HG03378 (cell line): ENCODE measurements around the gene ENTPD3.

Experiments used
- ATAC-seq: cut with Tn5 transposase; IDR thresholded peaks from one replicate; pipeline ENCODE4 v1.9.1; 2021; ENCODE audit warnings: mild to moderate bottlenecking, moderate library complexity; ENCODE audit not compliant: unreplicated experiment

The ENTPD3 gene

GRCh38 chr3:40387001-40387894 lies at the start of gene ENTPD3:
ENTPD3 (plus strand) TSS chr3:40387184; CDS start chr3:40388058, 874 bp downstream.
- ATAC-seq, result no peak

GRCh38 chr3:40339871-40340270 lies 47.1 kb upstream of the ENTPD3 start:
- ATAC-seq, result no peak

- no peak for ATAC-seq
Observed at GRCh38 chr3:40340541-40341170, 46.3 kb upstream of the ENTPD3 start.

- no peak for ATAC-seq
Observed at GRCh38 chr3:40341671-40342070, 45.3 kb upstream of the ENTPD3 start.

- ATAC-seq, result no peak
Observed at GRCh38 chr3:40350529-40350928, 36.5 kb upstream of the ENTPD3 start.

- no peak for ATAC-seq
Observed at GRCh38 chr3:40355410-40355809, 31.6 kb upstream of the ENTPD3 start.

- no peak for ATAC-seq
Observed at GRCh38 chr3:40358454-40358853, 28.5 kb upstream of the ENTPD3 start.

GRCh38 chr3:40363674-40364073 lies 23.3 kb upstream of the ENTPD3 start:
- no peak for ATAC-seq

GRCh38 chr3:40366203-40367162 lies 20.5 kb upstream of the ENTPD3 start:
- no peak for ATAC-seq

GRCh38 chr3:40369716-40370115 lies 17.3 kb upstream of the ENTPD3 start:
- ATAC-seq, result no peak

GRCh38 chr3:40377822-40378221 lies 9.2 kb upstream of the ENTPD3 start:
- no peak for ATAC-seq

GRCh38 chr3:40379674-40380306 lies 7.2 kb upstream of the ENTPD3 start:
- ATAC-seq, result no peak

- ATAC-seq, result no peak
Observed at GRCh38 chr3:40381904-40382616, 4.9 kb upstream of the ENTPD3 start.

GRCh38 chr3:40382617-40382979 lies 4.4 kb upstream of the ENTPD3 start:
- ATAC-seq, result no peak

GRCh38 chr3:40386213-40386612 lies 771 bp upstream of the ENTPD3 start:
- no peak for ATAC-seq

GRCh38 chr3:40387895-40388254 lies 891 bp downstream of the ENTPD3 start:
- no peak for ATAC-seq

GRCh38 chr3:40396406-40396805 lies 9.4 kb downstream of the ENTPD3 start:
- ATAC-seq, result no peak

- no peak for ATAC-seq
Observed at GRCh38 chr3:40397129-40397528, 10.1 kb downstream of the ENTPD3 start.

GRCh38 chr3:40397912-40398311 lies 10.9 kb downstream of the ENTPD3 start:
- no peak for ATAC-seq

GRCh38 chr3:40398346-40398745 lies 11.4 kb downstream of the ENTPD3 start:
- ATAC-seq, result no peak
